ENCODE data around the gene HMCES.
A peak's percentile ranks its signal among the peaks of the same experiment; 100 is the strongest.

HMCES gene

DNA sequence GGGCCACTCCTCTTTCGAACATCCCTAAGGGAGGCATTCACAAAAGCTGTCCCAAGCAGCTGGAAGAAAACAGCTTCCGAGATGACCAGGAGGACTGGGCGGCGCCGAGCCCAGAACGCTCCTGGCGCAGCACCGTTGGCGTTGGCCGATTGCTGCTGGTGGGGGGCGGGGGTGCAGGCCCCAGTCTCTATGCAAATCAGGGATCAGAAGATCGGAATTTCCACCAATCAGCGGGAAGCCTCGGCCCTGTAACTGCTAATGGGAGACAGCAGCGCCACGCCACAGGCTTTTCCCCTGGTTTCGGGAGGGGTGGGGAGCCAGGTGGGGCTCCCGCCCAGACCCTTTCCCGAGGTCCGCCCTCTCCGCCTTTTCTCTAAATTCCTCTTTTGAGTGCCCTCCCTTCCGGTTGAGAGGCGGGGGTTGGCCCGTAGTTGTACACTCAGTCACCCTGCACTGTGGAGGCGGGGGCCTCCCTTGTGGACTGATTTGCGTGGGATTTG is 27.0 kb downstream of the HMCES start:
- DNase-seq: peak; percentile 67

DNA sequence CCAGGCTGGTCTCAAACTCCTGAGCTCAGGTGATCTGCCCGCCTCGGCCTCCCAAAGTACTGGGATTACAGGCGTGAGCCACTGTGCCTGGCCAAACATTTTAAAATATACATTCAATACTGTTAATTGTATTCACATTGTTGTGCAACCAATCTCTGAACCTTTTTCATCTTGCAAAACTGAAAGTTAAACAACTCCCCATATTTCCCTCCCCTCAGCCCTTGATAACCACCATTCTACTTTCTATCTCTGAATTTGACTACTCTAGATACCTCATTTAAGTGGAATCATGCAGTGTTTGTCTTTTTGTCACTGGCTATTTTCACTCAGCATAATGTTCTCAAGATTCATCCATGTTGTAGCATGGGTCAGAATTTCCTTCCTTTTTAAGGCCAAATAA is 30.0 kb downstream of the HMCES start:
- DNase-seq: no peak

GRCh38 chr3:129310111-129311011 is 31.7 kb downstream of the HMCES start:
- no peak for DNase-seq

GRCh38 chr3:129311054-129311902 is 32.6 kb downstream of the HMCES start:
- DNase-seq: no peak

DNA sequence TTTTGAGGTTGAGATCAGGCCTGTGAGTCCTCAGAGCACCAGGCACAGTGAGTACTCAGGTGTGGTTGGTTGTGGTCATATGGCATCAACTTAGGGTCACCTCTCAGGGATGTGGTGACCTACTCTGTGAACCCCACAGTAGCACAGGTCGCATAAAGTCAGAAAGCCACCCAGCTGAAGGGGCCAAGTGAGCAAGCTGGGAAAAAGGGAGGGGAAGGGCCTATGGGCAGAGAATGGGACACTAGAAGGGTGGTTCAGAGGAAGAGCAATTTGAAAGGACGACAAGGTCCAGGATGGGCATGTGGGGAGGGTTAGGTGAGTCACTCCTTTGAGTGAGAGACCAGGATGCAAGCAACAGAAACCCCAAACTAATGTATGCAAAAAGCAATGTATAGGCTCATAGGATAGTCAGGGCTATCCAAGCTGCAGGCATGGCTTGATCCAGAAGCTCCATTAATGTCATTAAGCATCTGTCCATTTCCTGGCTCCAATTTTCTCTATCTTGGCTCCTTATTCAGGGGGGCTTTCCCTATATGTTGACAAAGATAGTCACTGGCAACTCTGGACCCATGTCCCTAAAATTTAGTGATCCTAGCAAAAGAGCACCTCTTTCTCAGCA is 33.5 kb downstream of the HMCES start:
- DNase-seq: no peak

- DNase-seq: no peak
Observed at GRCh38 chr3:129312671-129313414, 34.2 kb downstream of the HMCES start.

GRCh38 chr3:129313415-129313664 is 34.7 kb downstream of the HMCES start:
- no peak for DNase-seq

DNA sequence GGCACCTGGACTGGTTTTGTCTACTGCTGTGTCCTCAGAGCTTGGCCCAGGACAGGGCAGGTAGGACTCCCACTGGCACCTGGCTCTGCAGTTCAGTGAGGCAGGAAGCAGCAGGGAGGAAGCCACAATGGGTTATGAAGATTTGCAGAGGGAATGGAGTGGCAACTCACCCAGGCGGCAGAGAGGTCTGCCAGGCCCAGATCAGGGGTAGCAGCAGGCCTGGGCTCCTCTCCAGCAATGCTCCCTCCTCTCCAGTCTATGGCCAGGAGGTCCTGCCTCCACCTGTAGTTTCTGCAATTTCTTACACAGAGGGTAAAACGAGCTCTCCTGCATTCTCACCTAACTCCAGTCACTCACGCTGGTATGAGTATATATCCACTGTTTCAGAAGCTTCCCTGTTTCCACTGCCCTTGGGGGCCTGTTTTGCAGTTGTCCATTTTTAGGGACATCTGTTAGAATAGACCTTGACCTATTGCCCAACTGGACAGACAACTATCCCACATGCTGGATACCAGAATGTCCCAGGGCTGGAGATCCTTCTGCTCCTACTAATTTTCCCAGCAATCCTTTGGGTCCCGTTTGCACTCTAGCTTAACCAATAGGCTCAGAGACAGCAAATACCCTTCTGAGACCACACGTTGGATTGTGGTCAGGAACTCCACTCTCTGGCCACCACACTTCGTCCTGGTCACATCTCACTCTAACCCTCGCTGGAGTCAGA is 35.2 kb downstream of the HMCES start:
- peak; percentile 17 for DNase-seq

- DNase-seq: peak; percentile 71
Observed at GRCh38 chr3:129314386-129315222, 35.9 kb downstream of the HMCES start.

GRCh38 chr3:129315223-129315997 is 36.7 kb downstream of the HMCES start:
- DNase-seq: no peak

DNA sequence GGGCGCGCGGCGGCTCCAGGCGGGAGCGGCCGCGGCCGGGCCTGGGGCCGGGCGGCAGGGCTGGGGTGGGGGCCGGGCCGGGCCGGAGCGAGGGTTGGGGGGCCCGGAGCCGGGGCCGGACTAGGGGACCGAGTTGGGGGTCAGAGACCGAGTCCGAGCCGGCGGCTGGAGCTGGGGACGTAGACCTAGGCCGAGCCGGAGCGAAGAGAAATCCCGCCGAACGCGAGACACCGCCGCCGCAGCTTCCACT is 37.3 kb downstream of the HMCES start:
- no peak for DNase-seq

GRCh38 chr3:129316248-129317013 is 37.8 kb downstream of the HMCES start:
- DNase-seq: peak; percentile 64

DNA sequence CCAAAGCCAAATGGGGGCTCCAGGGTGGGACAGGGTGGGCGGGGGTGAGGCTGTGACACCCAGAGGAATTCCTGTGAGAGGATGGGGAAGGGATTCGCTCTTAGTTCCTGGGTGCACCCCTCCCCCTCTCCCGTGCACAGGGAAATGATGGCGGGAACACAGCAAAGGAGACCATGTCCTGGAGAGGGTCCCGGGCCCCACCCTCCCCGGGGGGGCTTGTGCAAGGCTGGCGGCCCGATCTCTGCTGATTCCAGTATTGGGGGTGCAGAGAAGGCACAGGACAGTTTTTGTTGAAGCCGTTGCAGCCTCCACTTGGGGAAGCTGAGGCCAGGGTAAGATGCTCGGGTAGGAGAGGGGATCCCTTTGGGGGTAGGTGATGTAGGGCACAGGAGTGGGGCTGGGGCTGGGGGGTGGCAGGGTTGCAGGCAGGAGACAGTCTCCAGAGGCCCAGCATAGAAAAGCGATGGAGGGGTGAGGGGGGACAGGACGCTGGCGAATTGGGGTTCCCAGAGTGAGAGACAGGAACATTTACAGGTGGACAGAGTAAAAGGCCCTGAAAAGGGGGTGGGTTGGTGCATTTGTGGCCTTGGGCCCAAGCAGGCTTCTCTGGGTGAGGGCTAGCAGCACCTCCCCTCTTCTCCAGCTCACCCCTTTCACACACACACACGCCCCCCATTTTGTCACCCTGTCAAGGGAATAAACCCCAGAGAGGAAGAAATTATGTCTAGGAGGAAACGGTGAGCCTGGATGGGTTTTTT is 38.5 kb downstream of the HMCES start:
- no peak for DNase-seq

DNA sequence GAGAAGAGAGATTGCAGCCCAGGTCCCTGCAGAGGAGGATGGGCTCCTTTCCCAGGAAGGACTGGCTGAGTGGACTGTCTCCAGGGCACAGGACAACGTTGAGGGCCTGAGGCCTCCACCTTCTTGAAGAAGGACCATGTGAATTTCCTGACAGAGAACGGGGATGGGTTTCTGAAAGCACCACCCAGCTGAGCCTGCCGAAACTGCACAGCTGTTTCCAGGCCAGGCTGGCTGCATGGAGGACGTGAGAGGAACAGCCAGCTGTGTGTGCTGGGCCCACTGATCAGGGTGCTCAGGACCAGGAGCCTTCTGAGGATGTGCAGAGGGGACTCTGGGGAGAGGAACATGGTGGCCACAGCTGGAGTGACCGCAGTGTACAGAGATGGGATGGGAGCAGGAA is 39.2 kb downstream of the HMCES start:
- no peak for DNase-seq

GRCh38 chr3:129318921-129319320 is 40.3 kb downstream of the HMCES start:
- no peak for DNase-seq

DNA sequence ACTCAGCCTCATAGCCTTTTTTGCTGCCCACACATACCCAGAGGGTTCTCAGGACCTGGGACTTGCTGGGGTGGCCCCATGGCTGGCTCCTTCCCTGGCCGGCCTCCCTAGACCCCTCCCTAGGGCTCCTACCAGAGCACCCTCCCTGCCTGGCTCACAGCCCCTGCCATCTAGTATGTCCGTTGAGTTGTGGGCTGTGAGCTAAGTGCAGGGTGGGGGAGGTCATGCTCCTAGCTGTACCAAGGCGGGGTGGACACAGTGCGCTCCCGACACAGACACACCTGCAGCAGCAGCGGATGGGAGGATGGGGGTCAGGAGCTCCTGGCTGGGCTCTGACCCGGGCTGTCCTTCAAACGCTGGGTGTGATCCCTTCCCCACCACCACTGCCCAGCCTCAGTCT is 41.6 kb downstream of the HMCES start:
- DNase-seq: no peak

DNA sequence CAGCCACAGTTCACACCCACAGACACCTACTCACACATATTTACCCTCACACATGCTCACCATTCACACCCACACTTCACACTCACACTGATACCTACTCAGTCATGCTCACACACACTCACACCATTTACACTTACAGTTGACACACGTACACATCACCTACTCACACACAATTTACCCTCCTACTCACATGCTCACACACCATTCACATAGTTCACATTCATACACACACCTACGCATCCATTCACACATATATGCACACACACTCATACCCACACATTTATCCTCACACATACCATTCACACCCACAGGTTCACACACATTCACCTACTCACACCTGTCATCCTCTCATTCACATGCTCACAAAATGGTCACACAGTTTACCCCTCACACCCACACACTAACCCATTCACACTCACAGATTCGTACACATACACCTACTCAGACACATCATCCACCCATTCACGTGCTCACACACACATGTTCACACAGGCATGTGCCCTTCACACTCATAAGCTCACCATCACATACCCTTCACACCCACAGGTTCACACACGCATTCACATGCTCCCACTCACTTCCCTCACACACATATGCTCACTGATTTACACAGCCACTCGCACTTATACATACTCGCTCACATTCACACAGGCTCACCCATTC is 42.3 kb downstream of the HMCES start:
- no peak for DNase-seq

DNA sequence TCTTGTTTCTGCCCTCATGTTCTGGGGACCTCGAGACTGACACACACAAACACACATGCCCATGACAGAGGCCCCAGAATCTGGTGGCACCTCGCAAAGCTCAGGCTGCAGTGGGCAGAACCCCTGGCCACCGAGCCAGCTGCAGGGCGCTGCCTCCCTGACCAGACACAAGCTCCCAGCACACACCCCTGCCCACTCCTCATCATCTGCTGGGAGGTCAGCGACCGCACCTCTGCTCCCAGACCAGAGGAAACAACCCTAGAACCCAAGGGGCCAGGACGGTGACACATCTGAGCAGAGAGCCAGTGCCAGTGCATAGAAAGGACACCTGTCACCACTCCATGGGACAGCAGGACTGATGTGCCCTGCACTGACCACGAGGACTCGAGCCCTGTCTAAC is 43.2 kb downstream of the HMCES start:
- DNase-seq: no peak

All from MV-4-11 (cell line).